Measurements from ENCODE around the gene CFAP46. TPM values are rescaled to one million over a fixed set of nuclear protein-coding genes. Genes with fewer than 3 reads are reported as not detected.
A peak's percentile ranks its signal among the peaks of the same experiment; 100 is the strongest.

Gene CFAP46
- total RNA-seq, 2 donors from 2014 or later = 0.35 to 1.5 TPM

GRCh38 chr10:132848951-132849545 is 93.3 kb downstream of the CFAP46 start:
- Histone ChIP-seq H3K36me3 (no peaks in the 10 kb centered on the region), H3K27me3 (no peaks in the 10 kb centered on the region), H3K9me3 (peaks cover 0 to 3% of the 10 kb centered on the region in 2 donors), H3K4me1 (no peaks in the 10 kb centered on the region), H3K27ac (no peak overlapping the region), H3K4me3 (no peak overlapping the region)
- TF ChIP-seq, protein P1, sequence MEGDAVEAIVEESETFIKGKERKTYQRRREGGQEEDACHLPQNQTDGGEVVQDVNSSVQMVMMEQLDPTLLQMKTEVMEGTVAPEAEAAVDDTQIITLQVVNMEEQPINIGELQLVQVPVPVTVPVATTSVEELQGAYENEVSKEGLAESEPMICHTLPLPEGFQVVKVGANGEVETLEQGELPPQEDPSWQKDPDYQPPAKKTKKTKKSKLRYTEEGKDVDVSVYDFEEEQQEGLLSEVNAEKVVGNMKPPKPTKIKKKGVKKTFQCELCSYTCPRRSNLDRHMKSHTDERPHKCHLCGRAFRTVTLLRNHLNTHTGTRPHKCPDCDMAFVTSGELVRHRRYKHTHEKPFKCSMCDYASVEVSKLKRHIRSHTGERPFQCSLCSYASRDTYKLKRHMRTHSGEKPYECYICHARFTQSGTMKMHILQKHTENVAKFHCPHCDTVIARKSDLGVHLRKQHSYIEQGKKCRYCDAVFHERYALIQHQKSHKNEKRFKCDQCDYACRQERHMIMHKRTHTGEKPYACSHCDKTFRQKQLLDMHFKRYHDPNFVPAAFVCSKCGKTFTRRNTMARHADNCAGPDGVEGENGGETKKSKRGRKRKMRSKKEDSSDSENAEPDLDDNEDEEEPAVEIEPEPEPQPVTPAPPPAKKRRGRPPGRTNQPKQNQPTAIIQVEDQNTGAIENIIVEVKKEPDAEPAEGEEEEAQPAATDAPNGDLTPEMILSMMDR (IDR thresholded peaks at IDR 0.05) = no peak
- no peak for DNase-seq (ENCODE audit: low spot score)

- peak overlapping the region in 1 of 2 donors; percentile 7 for H3K4me3 ChIP-seq
- H3K27ac ChIP-seq = no peak overlapping the region
- no peaks in the 10 kb centered on the region for H3K9me3 ChIP-seq
- no peaks in the 10 kb centered on the region for H3K27me3 ChIP-seq
- no peak for DNase-seq (ENCODE audit: low spot score)
- no peaks in the 10 kb centered on the region for H3K36me3 ChIP-seq
- TF ChIP-seq, protein P1 (IDR thresholded peaks at IDR 0.05) = no peak
- no peaks in the 10 kb centered on the region for H3K4me1 ChIP-seq
Measured at GRCh38 chr10:132848291-132848701, 94.1 kb downstream of the CFAP46 start.

DNA sequence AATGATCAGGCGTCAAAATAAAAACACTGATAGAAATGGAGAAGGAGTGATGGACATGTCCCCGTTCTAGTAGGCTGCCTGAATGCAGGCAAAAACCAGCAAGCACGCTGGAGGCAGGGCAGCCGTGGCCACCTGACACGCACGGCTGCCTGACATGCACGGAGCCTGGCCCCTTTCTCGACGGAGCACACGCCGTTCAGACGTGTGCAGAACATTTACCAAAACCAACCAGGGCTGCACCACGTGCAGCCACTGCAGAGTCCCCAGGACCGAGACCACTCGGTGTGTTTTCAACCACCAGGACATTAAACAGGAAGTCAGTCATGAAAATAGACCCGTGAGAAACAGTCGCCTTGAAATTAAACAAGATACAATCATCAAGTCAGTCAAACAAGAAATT is 94.5 kb downstream of the CFAP46 start:
- no peak for DNase-seq (ENCODE audit: low spot score)
- TF ChIP-seq, protein P1 (IDR thresholded peaks at IDR 0.05) = no peak
- Histone ChIP-seq H3K27me3 (no peaks in the 10 kb centered on the region), H3K36me3 (no peaks in the 10 kb centered on the region), H3K9me3 (peaks cover 0 to 4% of the 10 kb centered on the region in 2 donors), H3K27ac (no peak overlapping the region), H3K4me3 (peak overlapping the region in 1 of 2 donors; percentile 7), H3K4me1 (no peaks in the 10 kb centered on the region)

DNA sequence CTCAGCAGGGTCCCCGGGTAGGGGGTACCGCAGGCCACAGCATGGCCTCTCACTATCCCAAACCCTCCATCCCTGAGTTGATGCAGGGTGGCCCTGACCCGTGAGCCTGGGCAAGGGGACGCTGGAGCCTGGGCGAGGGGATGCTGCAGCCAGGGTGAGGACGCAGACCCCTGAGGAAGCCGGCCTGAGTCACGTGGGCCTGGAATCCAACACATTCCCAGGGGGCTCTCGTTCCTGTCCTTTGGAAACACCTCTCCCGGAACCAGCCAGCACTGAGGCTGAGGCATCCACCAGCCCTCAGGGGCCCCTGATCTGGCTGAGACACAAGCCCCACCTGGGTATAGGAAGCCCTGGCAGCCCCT is 95.0 kb downstream of the CFAP46 start:
- no peaks in the 10 kb centered on the region for H3K4me1 ChIP-seq
- H3K36me3 ChIP-seq = no peaks in the 10 kb centered on the region
- TF ChIP-seq, protein P1 (IDR thresholded peaks at IDR 0.05) = no peak
- H3K27ac ChIP-seq = no peak overlapping the region
- DNase-seq (ENCODE audit: low spot score) = no peak
- no peaks in the 10 kb centered on the region for H3K27me3 ChIP-seq
- no peak overlapping the region for H3K4me3 ChIP-seq
- H3K9me3 ChIP-seq = peaks cover 0 to 9% of the 10 kb centered on the region in 2 donors

- H3K9me3 ChIP-seq = peaks cover 0 to 15% of the 10 kb centered on the region in 2 donors
- no peaks in the 10 kb centered on the region for H3K27me3 ChIP-seq
- H3K4me3 ChIP-seq = no peak overlapping the region
- H3K36me3 ChIP-seq = no peaks in the 10 kb centered on the region
- TF ChIP-seq, protein P1 (IDR thresholded peaks at IDR 0.05) = no peak
- no peak for DNase-seq (ENCODE audit: low spot score)
- no peaks in the 10 kb centered on the region for H3K4me1 ChIP-seq
- H3K27ac ChIP-seq = no peak overlapping the region
Measured at GRCh38 chr10:132846631-132847415, 95.5 kb downstream of the CFAP46 start.
